ENCODE results near the gene ATP8B4.

GRCh38 chr15:49875392-49875791 is 243.6 kb downstream of the ATP8B4 start:
- no peak for TF ChIP-seq CTCF (IDR thresholded peaks at IDR 0.05)
- no peak for TF ChIP-seq POLR2A (IDR thresholded peaks at IDR 0.05)
